Inferior parietal cortex (tissue), 1 donor: ENCODE data around the gene TIGAR.

Source experiments
- DNase-seq: peaks from one replicate; pipeline ENCODE4 v3.0.0-alpha.2; 2016; ENCODE audit errors: extremely low spot score

The TIGAR gene, protein sequence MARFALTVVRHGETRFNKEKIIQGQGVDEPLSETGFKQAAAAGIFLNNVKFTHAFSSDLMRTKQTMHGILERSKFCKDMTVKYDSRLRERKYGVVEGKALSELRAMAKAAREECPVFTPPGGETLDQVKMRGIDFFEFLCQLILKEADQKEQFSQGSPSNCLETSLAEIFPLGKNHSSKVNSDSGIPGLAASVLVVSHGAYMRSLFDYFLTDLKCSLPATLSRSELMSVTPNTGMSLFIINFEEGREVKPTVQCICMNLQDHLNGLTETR

DNA sequence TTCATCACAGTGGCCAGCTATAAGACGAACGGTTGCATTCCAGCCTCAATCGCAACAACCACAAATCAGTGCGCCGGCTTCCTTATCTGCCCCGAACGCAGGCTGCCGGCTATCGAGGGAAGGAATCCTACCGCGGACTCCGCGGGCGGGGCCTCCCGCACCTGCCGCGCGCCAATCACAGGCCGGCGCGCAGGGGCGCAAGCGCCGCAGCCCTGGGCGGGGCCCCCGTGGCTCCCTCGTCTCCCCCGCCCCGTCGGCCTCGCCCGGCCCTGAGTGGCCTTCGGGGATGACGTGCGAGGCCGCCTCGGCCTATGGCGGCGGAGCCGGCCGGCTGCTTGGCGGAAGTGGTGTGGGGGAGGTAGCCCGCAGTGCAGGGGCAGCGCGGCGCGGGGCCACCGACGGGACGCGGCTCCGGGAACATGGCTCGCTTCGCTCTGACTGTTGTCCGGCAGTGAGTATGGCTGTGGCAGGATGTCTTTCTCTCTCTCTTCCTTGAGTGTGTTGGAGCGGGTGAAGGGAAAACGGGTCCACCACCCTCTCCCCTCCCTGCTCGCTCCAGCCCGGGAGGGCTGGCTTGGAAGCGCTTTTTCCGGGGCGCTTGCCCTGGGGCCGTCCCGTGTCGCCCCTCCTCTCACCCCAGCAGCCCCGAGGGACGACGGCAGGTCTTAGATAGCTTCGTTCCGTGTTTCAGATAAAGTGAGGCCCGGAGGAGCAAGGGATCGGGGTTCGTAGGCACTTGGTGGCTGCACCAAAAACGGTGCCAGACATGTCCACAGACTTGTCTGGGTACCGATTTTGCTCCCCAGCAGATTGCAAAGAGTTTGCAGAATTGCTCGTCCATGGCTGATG is at the start of gene TIGAR:
TIGAR (plus strand) TSS at position 361 of the 849 bp plus-strand sequence; CDS start at position 420, 59 bp downstream.
- peak; percentile 90 for DNase-seq

DNA sequence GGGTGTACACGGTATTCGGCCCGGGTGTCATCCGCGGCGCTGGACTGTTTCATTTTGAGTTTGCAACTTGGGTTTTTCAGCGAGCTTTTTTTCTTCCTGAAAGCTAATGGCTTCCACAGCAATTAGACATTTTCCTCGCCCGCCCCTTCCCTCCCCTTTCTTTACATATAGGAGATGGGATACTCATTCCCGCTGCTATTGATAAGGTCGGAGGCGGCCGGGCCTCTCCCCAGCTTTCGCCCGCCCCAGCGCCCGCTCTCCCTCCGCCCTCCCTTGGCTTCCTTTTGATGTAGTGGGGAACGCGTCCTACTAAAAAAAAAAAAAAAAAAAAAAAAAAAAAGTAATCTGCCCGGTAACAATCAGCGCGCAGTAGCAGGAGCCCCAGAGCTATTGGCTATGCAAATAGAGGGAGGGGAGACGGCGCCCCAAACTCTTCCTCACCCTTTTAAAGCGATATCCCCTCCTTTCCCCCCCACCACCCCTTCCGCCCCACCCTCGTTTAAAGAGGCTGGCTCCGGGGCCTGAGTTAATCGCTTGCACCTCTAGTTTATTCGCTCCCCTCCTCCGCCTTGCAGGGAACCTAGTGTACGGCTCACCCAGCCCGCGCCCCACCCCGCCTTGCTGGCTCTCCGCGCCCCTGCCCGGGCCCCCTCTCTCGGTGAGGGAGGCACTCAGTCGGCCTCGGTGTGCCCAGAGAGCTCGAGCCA is 49.1 kb upstream of the TIGAR start:
- DNase-seq: peak; percentile 62

DNA sequence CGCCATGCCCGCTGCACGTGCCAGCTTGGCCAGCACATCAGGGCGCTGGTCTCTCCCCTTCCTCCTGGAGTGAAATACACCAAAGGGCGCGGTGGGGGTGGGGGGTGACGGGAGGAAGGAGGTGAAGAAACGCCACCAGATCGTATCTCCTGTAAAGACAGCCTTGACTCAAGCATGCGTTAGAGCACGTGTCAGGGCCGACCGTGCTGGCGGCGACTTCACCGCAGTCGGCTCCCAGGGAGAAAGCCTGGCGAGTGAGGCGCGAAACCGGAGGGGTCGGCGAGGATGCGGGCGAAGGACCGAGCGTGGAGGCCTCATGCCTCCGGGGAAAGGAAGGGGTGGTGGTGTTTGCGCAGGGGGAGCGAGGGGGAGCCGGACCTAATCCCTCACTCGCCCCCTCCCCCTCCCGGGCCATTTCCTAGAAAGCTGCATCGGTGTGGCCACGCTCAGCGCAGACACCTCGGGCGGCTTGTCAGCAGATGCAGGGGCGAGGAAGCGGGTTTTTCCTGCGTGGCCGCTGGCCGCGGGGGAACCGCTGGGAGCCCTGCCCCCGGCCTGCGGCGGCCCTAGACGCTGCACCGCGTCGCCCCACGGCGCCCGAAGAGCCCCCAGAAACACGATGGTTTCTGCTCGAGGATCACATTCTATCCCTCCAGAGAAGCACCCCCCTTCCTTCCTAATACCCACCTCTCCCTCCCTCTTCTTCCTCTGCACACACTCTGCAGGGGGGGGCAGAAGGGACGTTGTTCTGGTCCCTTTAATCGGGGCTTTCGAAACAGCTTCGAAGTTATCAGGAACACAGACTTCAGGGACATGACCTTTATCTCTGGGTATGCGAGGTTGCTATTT is 48.4 kb upstream of the TIGAR start:
- no peak for DNase-seq

DNA sequence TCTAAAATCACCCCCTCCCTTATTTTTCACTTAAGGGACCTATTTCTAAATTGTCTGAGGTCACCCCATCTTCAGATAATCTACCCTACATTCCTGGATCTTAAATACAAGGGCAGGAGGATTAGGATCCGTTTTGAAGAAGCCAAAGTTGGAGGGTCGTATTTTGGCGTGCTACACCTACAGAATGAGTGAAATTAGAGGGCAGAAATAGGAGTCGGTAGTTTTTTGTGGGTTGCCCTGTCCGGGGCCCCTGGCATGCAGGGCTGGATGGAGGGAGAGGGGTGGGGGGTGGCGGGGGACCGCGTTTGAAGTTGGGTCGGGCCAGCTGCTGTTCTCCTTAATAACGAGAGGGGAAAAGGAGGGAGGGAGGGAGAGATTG is 47.8 kb upstream of the TIGAR start:
- no peak for DNase-seq

DNA sequence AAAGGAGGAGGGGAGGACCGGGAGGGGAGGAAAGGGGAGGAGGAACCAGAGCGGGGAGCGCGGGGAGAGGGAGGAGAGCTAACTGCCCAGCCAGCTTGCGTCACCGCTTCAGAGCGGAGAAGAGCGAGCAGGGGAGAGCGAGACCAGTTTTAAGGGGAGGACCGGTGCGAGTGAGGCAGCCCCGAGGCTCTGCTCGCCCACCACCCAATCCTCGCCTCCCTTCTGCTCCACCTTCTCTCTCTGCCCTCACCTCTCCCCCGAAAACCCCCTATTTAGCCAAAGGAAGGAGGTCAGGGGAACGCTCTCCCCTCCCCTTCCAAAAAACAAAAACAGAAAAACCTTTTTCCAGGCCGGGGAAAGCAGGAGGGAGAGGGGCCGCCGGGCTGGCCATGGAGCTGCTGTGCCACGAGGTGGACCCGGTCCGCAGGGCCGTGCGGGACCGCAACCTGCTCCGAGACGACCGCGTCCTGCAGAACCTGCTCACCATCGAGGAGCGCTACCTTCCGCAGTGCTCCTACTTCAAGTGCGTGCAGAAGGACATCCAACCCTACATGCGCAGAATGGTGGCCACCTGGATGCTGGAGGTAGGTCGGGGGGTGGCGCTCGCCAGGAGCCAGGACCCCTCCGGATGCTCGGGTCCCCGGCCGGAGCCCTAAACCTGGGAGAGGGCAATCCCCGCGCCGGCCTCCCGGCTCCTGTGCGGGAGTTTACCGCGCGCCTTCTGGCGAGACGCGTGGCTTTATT is 47.2 kb upstream of the TIGAR start, which contains the start of gene CCND2:
CCND2 (plus strand) TSS at position 111 of the 744 bp plus-strand sequence; CDS start at position 390, 279 bp downstream.
- peak; percentile 83 for DNase-seq

DNA sequence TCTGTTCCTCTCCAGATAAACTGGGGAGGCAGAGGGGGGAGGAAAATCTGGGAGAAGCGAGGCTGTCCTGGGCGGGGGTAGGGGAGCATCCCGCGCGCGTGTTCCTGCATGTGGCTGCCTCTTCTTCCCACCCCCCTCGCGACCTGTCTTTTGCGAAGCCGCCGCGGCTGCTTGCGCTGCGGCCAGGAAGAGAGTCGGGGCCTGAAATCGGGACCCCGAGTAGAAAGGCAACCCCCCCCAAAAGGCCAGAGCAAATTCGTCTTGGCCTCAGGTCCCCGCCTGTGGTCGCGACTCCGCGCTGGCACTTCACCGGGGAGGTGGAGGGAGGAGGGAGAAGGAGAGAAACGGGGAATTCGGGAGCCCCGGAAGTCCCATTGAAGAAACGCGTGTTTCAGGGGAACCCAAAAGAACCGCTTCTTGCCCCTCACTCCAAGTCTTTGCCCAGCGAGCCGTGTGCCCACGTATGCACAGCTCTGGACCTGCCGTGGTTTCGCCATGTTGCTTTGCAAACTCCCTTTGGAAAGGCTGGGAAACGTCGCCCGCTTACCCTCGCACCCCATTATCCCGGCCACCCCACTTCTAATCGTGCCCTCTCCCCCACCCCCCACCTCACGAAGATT is 46.5 kb upstream of the TIGAR start:
- no peak for DNase-seq

DNA sequence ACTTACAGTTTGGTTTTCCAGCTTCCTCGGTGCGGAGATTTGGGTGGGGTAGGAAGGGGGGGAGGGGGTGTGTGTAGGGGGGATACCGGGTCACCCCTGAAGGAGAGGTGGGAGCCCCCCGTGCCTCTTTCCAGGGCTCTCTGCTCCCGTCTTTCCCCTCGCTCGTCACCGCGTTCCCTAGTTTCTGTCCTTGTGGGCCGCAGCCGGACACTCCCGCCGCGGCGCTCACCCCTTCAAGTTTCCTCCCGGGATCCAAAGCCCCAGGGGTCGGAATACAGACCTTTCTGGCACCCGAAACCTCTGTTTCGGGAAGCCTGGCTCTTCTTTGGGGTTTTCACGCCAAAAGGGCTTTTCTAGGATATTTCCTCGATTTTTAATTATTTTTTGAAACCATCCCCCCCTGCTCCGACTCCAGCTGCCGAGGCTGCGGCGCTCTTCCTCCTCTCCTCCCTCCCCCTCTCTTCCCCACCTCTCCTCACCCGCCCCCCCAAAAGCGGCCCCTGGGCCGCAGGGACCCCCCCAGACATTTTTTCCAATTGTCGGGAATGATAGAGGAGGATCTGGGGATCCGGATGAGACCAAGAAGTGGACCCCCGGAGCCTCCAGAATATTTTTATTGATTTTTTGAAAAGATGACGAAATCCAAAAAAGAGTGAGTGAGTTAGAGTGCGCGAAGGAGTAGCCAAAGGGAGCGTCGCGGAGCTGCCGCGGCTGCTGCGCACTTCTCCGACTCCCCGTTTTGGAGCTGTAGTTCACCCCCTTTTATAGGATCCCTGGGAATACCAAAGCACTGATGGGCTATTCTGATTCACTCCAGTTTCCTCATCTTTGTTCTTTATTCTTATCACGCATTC is 45.8 kb upstream of the TIGAR start:
- no peak for DNase-seq

DNA sequence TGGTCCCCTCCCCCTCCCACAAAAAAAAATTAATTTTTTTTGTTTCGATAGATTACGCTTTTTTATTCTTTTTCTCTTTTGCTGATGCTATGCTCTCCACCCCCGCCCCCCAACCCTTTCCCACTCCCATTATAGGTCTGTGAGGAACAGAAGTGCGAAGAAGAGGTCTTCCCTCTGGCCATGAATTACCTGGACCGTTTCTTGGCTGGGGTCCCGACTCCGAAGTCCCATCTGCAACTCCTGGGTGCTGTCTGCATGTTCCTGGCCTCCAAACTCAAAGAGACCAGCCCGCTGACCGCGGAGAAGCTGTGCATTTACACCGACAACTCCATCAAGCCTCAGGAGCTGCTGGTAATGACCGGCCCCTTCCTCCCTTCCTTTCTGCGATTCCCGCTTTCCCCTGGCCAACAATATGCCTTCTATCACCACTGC is 45.1 kb upstream of the TIGAR start:
- no peak for DNase-seq

DNA sequence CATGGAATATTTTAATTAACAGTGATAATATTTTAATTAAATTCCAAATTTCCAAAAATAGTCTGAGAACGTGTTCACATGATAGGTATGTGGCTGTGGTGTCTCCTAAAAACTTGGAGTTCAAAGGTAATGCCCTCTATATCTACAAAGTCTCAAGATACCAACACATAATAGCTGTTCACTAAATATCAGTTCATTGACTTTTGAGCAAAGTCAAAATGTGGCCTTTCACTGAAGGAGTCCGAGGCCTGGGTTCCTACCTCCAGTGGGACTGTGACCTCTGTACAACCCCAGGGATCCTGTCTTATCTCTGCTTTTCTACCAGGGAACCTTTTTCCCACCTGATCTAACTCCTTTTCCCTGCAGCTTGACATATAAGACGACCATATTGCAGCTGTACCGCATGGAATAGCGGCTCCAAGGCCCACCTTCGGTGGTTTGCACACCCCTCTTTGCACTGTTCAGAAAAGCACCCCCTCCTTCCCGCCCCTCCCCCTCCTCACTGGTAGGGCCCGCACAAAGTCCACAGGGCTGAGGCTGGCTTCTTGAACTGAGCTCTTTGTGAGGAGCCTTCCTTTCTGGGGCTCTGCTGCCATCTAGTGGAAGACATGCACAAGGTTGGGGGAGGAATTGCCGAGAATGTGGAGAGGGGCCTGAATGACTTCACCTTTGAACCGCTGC is 44.3 kb upstream of the TIGAR start:
- peak; percentile 94 for DNase-seq

DNA sequence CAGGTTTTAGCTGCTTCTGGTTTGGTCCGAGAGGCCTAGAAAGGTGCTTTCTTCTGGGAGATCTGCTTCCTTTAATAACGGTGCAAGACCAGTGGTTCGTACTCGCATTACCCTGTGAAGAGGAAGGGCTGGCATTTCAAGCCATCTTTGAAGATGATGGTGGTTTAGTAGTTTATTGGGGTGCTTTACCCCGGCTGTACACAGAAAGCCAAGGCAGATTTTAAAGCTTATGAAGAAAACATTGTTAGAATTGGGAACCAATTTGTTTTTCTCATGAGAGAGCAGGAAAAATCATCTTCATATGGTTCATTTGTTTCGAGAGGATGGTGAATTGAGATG is 43.8 kb upstream of the TIGAR start:
- DNase-seq: no peak

DNA sequence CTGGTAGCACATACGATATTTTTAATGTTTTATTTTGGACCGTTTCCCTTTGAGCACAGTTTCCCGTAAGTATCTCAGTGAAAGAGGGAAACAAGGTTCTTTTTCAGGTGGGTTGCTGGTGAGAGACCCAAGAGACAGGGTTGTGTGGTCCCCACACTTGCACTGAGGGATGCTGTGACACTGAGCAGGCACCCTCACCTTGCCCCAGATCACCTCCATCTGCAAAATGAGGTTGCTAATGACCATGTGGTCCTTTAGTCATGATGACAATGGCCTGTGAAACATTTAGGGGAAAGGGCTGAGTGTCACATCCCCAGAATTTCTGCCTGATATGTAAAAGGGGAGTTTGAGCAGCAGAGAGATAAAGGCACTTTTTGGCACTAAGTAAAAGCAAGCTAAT is 43.2 kb upstream of the TIGAR start:
- DNase-seq: no peak

DNA sequence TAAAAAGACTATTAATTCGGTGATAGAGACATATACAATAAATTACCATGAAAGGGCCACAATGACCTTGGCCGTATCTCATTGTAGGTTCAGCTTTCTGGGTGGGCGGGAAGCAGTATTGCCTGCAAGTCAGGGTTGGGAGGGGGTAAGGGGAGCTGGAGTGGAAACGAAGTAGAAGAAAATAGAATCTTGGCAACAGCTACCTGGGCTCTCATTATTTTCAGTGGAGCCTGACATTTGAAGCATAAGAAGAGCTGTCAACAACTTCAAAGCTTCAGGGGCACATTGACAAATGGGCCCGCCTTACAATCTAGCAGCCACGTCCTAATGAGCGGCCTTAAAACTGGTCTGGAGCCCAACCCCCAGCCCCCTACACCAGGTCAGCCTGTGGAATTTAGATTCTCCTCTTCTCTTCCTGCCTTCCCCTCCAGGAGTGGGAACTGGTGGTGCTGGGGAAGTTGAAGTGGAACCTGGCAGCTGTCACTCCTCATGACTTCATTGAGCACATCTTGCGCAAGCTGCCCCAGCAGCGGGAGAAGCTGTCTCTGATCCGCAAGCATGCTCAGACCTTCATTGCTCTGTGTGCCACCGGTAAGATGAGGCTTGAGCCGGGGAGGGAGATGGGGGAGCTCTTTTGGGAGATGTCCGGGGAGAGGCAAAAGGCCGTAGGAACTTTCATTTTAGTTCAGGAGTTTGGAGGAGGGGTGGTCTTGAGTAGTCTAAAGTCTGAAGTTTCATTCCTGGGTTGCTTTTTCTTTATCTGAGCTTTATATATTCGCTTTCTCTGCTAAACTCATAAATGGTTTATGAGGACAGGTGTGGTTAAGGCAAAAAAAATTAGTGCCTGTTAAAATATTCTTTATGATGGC is 42.5 kb upstream of the TIGAR start:
- DNase-seq: no peak

DNA sequence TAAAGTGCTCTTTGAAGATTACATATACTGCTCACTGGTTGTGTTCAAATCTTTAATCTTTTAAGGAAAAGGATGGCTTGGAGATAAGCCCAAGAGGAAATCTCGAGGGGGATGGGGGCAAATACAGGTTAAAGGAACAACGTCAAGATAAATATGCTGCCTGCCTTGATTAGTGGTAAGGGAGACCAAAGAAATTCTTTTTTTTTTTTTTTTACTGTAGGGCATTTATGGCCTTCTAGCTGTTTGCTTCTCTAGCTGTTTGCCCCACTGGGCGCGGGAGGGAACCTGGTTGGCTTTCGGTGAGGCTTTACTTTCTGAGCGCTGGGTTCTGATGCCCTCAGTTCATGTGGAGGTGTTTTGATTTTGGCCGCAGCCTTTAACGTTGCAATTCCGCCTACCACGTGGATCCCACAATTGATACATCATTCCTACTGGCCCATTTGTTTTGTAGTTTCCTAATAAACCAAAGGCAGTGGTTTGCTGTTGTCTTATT is 41.8 kb upstream of the TIGAR start:
- no peak for DNase-seq

DNA sequence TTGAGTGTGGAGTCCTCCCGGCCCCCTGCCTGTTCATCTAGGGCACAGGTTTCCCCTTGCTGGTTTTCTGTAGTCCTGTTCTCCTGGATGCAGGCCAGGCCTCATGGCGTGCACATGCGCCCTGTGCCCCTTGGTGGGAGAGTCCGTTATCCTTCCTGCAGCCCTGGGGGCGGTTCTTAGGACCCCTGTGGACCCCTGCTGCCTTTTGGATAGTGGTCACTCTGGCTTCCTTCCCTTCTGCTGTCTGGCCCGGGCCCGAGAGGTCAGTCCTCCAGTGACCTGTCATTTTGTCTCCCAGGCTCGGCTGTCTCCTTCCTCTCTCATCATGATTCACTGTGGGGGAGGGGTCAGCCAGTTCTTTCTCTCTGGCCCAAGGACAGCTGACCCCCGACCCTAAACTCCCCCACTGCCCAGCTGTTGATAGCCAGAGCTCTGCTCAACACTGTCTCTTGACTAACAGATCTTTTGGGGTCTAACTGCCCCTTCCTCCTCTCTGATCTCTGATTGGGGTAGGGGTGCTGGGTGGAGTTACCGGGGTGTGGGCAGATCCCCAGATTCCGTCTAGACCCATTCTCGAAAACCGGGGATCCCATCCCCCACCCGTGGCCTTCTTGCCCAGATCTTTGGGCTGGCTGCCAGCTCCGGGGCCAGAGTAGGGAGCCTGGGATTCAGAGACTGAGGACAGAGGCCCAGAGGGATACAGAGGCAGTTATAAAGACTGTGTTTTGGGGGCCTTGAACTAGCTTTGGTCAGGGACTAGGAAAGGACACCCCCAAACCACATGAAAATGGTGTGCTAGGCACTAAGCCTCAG is 40.5 kb upstream of the TIGAR start:
- DNase-seq: no peak

DNA sequence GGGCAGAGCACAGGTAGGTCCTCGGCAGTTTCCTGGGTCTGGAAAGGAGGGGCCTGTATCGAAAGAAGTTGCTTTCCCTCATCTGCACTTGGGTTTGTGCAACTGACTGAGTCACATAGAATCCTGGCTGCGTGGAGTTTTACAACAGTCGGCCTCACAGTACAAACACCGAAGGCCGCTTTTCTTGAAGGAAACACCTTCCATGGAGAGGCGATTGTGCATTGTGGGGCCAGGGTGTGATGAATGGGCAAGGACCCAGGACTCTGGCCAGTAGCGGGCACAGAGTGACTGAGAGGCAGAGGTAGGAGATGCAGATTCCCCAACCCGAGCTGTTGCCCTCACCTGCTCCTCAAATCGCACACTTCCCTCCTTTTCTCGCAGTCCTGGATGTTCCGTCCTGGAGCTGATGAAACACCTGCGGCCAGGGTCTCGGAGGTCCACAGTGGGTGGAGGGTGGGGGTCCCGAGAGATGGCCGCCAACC is 39.8 kb upstream of the TIGAR start:
- no peak for DNase-seq

DNA sequence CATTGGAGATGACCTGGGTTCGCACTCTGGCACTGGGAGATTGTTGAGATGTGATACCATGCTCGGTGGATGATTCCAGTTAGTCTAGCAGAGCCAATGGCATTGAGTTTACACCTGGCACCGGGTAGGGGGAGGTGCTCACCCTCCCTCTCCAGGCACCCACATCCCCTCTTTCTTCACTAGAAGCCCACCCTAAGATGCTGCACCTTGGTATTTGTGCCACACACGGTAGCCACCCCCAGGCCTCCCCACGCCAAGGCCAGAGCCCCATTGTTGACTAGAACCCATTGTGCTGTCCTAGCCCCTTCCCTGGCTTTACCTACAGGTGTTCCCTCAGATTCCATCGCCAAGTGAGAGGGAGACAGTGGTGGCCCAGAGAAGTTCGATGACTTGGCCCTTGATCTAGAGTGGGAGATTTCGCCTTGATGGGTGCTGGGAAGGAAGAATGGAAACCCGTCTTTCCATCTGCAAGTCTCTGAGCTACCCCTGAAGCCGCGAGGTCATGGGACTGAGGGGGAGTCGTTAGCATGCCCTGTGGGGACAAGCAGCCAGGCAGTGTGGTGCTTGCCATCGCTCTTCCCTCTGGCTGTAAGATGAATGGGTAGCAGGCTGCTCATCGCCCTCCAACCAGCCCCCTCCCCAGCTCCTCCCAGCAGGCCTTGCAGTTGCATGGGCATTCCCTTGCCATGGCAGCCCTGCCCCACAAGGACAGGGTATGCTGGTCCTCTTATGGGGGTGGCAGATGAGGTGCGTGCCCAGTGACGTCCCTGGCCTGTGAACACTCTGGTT is 38.7 kb upstream of the TIGAR start:
- DNase-seq: no peak
